ENCODE measurements around the gene CNTNAP2. TPM values are rescaled to one million over a fixed set of nuclear protein-coding genes. Genes with fewer than 3 reads are reported as not detected.

Gene CNTNAP2
- total and polyA plus RNA-seq, 4 donors: 0.14 to 2.3 (median 1.1) TPM

DNA sequence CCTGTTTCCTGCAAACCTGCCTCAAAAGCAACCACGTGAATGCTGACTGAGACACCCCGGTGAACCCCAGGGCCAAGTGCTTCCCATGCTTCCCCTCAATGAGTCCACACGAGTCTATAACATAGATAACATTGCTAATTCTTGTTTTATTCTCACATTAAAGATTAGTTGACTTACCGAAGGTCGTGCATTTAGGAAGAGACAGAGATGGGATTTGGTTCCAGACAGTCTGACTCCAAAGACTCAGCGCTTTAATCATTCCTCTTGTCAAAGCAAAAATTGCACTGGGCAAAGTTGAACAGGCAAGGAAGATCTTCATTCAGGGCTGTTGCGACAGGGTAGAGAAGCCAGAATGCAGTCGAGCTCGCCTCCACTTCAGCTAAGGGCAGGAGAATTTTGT is 2038.4 kb downstream of the CNTNAP2 start:
- no peaks in the 10 kb centered on the region for H3K36me3 ChIP-seq (ENCODE audit: control insufficient read depth in 4 of 4, insufficient read depth in 3 of 4, low read depth in 1 of 4, low read length in 3 of 4)
- no peaks in the 10 kb centered on the region for H3K9me3 ChIP-seq (ENCODE audit: control insufficient read depth in 4 of 4, low read length in 3 of 4)
- peaks cover 1 to 15% (median 13%) of the 10 kb centered on the region in 4 donors for H3K4me1 ChIP-seq (ENCODE audit: control insufficient read depth in 4 of 4, insufficient read depth in 4 of 4, low read length in 3 of 4)
- no peak overlapping the region for H3K27ac ChIP-seq (ENCODE audit: low read depth in 1 of 2, low read length in 2 of 2)
- TF ChIP-seq YY1 (IDR thresholded peaks at IDR 0.05) (no peak), FOXA2 (IDR thresholded peaks at IDR 0.05) (no peak), HNF4G (IDR thresholded peaks at IDR 0.05) (no peak), GABPA (IDR thresholded peaks at IDR 0.05 in 1 of 2, conservative IDR thresholded peaks at IDR 0.05 in 1 of 2) (no peak), HNF4A (conservative IDR thresholded peaks at IDR 0.05) (no peak), RAD21 (IDR thresholded peaks at IDR 0.05) (no peak), FOXA1 (IDR thresholded peaks at IDR 0.05) (no peak), JUND (IDR thresholded peaks at IDR 0.05) (no peak), SP1 (IDR thresholded peaks at IDR 0.05) (no peak), NR2F2 (IDR thresholded peaks at IDR 0.05) (no peak), RXRA (IDR thresholded peaks at IDR 0.05) (no peak), TAF1 (conservative IDR thresholded peaks at IDR 0.05) (no peak), EGR1 (IDR thresholded peaks at IDR 0.05; ENCODE audit: low read depth in 2 of 2) (no peak)
- TF ChIP-seq, protein P1, sequence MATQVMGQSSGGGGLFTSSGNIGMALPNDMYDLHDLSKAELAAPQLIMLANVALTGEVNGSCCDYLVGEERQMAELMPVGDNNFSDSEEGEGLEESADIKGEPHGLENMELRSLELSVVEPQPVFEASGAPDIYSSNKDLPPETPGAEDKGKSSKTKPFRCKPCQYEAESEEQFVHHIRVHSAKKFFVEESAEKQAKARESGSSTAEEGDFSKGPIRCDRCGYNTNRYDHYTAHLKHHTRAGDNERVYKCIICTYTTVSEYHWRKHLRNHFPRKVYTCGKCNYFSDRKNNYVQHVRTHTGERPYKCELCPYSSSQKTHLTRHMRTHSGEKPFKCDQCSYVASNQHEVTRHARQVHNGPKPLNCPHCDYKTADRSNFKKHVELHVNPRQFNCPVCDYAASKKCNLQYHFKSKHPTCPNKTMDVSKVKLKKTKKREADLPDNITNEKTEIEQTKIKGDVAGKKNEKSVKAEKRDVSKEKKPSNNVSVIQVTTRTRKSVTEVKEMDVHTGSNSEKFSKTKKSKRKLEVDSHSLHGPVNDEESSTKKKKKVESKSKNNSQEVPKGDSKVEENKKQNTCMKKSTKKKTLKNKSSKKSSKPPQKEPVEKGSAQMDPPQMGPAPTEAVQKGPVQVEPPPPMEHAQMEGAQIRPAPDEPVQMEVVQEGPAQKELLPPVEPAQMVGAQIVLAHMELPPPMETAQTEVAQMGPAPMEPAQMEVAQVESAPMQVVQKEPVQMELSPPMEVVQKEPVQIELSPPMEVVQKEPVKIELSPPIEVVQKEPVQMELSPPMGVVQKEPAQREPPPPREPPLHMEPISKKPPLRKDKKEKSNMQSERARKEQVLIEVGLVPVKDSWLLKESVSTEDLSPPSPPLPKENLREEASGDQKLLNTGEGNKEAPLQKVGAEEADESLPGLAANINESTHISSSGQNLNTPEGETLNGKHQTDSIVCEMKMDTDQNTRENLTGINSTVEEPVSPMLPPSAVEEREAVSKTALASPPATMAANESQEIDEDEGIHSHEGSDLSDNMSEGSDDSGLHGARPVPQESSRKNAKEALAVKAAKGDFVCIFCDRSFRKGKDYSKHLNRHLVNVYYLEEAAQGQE (IDR thresholded peaks at IDR 0.05): no peak
- TF ChIP-seq, protein P2, sequence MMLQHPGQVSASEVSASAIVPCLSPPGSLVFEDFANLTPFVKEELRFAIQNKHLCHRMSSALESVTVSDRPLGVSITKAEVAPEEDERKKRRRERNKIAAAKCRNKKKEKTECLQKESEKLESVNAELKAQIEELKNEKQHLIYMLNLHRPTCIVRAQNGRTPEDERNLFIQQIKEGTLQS (IDR thresholded peaks at IDR 0.05): no peak
- TF ChIP-seq, protein P3, sequence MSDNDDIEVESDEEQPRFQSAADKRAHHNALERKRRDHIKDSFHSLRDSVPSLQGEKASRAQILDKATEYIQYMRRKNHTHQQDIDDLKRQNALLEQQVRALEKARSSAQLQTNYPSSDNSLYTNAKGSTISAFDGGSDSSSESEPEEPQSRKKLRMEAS (IDR thresholded peaks at IDR 0.05): no peak
- TF ChIP-seq, protein P4, sequence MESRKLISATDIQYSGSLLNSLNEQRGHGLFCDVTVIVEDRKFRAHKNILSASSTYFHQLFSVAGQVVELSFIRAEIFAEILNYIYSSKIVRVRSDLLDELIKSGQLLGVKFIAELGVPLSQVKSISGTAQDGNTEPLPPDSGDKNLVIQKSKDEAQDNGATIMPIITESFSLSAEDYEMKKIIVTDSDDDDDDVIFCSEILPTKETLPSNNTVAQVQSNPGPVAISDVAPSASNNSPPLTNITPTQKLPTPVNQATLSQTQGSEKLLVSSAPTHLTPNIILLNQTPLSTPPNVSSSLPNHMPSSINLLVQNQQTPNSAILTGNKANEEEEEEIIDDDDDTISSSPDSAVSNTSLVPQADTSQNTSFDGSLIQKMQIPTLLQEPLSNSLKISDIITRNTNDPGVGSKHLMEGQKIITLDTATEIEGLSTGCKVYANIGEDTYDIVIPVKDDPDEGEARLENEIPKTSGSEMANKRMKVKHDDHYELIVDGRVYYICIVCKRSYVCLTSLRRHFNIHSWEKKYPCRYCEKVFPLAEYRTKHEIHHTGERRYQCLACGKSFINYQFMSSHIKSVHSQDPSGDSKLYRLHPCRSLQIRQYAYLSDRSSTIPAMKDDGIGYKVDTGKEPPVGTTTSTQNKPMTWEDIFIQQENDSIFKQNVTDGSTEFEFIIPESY (IDR thresholded peaks at IDR 0.05): no peak
- TF ChIP-seq, protein P5, sequence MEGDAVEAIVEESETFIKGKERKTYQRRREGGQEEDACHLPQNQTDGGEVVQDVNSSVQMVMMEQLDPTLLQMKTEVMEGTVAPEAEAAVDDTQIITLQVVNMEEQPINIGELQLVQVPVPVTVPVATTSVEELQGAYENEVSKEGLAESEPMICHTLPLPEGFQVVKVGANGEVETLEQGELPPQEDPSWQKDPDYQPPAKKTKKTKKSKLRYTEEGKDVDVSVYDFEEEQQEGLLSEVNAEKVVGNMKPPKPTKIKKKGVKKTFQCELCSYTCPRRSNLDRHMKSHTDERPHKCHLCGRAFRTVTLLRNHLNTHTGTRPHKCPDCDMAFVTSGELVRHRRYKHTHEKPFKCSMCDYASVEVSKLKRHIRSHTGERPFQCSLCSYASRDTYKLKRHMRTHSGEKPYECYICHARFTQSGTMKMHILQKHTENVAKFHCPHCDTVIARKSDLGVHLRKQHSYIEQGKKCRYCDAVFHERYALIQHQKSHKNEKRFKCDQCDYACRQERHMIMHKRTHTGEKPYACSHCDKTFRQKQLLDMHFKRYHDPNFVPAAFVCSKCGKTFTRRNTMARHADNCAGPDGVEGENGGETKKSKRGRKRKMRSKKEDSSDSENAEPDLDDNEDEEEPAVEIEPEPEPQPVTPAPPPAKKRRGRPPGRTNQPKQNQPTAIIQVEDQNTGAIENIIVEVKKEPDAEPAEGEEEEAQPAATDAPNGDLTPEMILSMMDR (IDR thresholded peaks at IDR 0.05; ENCODE audit: low read depth, low read length, missing input control): no peak
- no peak for DNase-seq (ENCODE audit: low spot score)
- 65% methylated on average over 9 of the region's 9 CpGs for WGBS
- no peak overlapping the region for H3K9ac ChIP-seq (ENCODE audit: low read depth in 1 of 2, low read length in 2 of 2)
- no peak overlapping the region for H3K4me3 ChIP-seq (ENCODE audit: low read depth in 1 of 3, low read length in 3 of 3)
- H3K27me3 ChIP-seq (ENCODE audit: control insufficient read depth in 4 of 4, insufficient read depth in 4 of 4, low read length in 3 of 4): peaks cover 0 to 6% (median 0%) of the 10 kb centered on the region in 4 donors
